Activated B cell treated with CpG ODN at 0.5 μM for 24 hours (primary cell): ENCODE measurements around the gene SCLY. TPM values are rescaled to one million over a fixed set of nuclear protein-coding genes. Genes with fewer than 3 reads are reported as not detected.

Experiments
- ATAC-seq: fragments of 200-7000 bp; cut with Tn5 transposase; one replicate; pipeline ENCODE4 v1.10.0; 2021; ENCODE audit warnings: low read depth, mild to moderate bottlenecking, moderate library complexity
- CTCF ChIA-PET: fragments of 350-600 bp; sonication (Branson Sonifier 250); formaldehyde crosslinking; loops from one replicate; lab custom pipeline; 2021; ENCODE audit warnings: antibody characterized with exemption; lab: Charles Lee
- POLR2A ChIA-PET: fragments of 350-600 bp; sonication (Branson Sonifier 250); formaldehyde crosslinking; loops from one replicate; lab custom pipeline; 2021; ENCODE audit warnings: antibody characterized with exemption; lab: Charles Lee
- DNase-seq: peaks from one replicate; pipeline ENCODE4 v3.0.0; 2022
- H3K27ac Mint-ChIP-seq: one replicate; pipeline ENCODE4 v1.8.0; 2020; ENCODE audit warnings: mixed read lengths
- H3K27me3 Mint-ChIP-seq: one replicate; pipeline ENCODE4 v1.8.0; 2021; ENCODE audit warnings: mixed read lengths
- H3K36me3 Mint-ChIP-seq: one replicate; pipeline ENCODE4 v1.8.0; 2021; ENCODE audit warnings: low read depth, mixed read lengths
- H3K4me1 Mint-ChIP-seq: one replicate; pipeline ENCODE4 v1.8.0; 2021; ENCODE audit warnings: mixed read lengths
- H3K4me3 Mint-ChIP-seq: one replicate; pipeline ENCODE4 v1.8.0; 2020; ENCODE audit warnings: mild to moderate bottlenecking, mixed read lengths
- H3K9me3 Mint-ChIP-seq: one replicate; pipeline ENCODE4 v1.8.0; 2020; ENCODE audit warnings: mixed read lengths
- CTCF ChIP-seq: fragments of 200-600 bp; IDR thresholded peaks from one replicate; pipeline ENCODE4 v1.8.0; 2022; ENCODE audit warnings: antibody characterized with exemption, mild to moderate bottlenecking
- intact Hi-C: fragments of 100-400 bp; cut with micrococcal nuclease; formaldehyde crosslinking; loops from one replicate; pipeline ENCODE4 v1.15.1; 2024
- total RNA-seq: library from RNA; stranded (reverse); gene quantifications from 2 replicates; pipeline ENCODE4 v1.2.3, GENCODE V29; 2022

SCLY gene
- total RNA-seq, 1 donor from 2014 or later = 26.9 TPM

- H3K4me1 Mint-ChIP-seq = peaks cover 1% of the 10 kb centered on the region
- DNase-seq (no peak), ATAC-seq (no peak)
- H3K4me3 Mint-ChIP-seq = no peak overlapping the region
- TF ChIP-seq CTCF = no peak
- POLR2A ChIA-PET = no interaction called here
- H3K27me3 Mint-ChIP-seq = no peaks in the 10 kb centered on the region
- H3K36me3 Mint-ChIP-seq = no peaks in the 10 kb centered on the region
- H3K9me3 Mint-ChIP-seq = no peaks in the 10 kb centered on the region
- intact Hi-C loops = no loop called here
- H3K27ac Mint-ChIP-seq = no peak overlapping the region
- CTCF ChIA-PET = interaction anchor here (0.9 kb wide), 1 partner anchor 37 kb away, joined by 3 read pairs; no protein-coding TSS in a partner anchor
Measured at GRCh38 chr2:238145851-238146250, 85.0 kb downstream of the SCLY start.

GRCh38 chr2:238146884-238147544 is 86.2 kb downstream of the SCLY start:
- no peak for ATAC-seq
- H3K4me1 Mint-ChIP-seq = no peaks in the 10 kb centered on the region
- H3K4me3 Mint-ChIP-seq = no peak overlapping the region
- ChIA-PET CTCF (no interaction called here), POLR2A (no interaction called here)
- H3K9me3 Mint-ChIP-seq = no peaks in the 10 kb centered on the region
- no peaks in the 10 kb centered on the region for H3K36me3 Mint-ChIP-seq
- H3K27ac Mint-ChIP-seq = no peak overlapping the region
- H3K27me3 Mint-ChIP-seq = no peaks in the 10 kb centered on the region
- no peak for TF ChIP-seq CTCF
- no peak for DNase-seq
- intact Hi-C loops = no loop called here

GRCh38 chr2:238148981-238149380 is 88.2 kb downstream of the SCLY start:
- H3K9me3 Mint-ChIP-seq = no peaks in the 10 kb centered on the region
- intact Hi-C loops = no loop called here
- POLR2A ChIA-PET = no interaction called here
- no peak overlapping the region for H3K4me3 Mint-ChIP-seq
- H3K27me3 Mint-ChIP-seq = no peaks in the 10 kb centered on the region
- no peak overlapping the region for H3K27ac Mint-ChIP-seq
- no peak for TF ChIP-seq CTCF
- ATAC-seq = no peak
- DNase-seq = no peak
- H3K36me3 Mint-ChIP-seq = no peaks in the 10 kb centered on the region
- H3K4me1 Mint-ChIP-seq = no peaks in the 10 kb centered on the region
- CTCF ChIA-PET = no interaction called here

Other genes starting within 250 kb of the SCLY start
- gene RAMP1, start 201.4 kb upstream of the SCLY start, total RNA-seq = 3.9 and 4.4 TPM in 2 replicates
- 32.4 and 41.2 TPM in 2 replicates for gene UBE2F, start 94.0 kb upstream of the SCLY start, total RNA-seq
- 0.27 and 0.42 TPM in 2 replicates for gene ESPNL, start 39.3 kb downstream of the SCLY start, total RNA-seq
- gene KLHL30, start 77.7 kb downstream of the SCLY start, total RNA-seq = not detected in 2 replicates
- gene ERFE, start 98.0 kb downstream of the SCLY start, total RNA-seq = not detected in 2 replicates
- 64.4 and 77.3 TPM in 2 replicates for gene ILKAP, start 142.7 kb downstream of the SCLY start, total RNA-seq
- 4.4 and 5.0 TPM in 2 replicates for gene HES6, start 179.0 kb downstream of the SCLY start, total RNA-seq
- 15.8 and 16.6 TPM in 2 replicates for gene PER2, start 227.6 kb downstream of the SCLY start, total RNA-seq